ENCODE measurements around the gene IFT80.

DNA sequence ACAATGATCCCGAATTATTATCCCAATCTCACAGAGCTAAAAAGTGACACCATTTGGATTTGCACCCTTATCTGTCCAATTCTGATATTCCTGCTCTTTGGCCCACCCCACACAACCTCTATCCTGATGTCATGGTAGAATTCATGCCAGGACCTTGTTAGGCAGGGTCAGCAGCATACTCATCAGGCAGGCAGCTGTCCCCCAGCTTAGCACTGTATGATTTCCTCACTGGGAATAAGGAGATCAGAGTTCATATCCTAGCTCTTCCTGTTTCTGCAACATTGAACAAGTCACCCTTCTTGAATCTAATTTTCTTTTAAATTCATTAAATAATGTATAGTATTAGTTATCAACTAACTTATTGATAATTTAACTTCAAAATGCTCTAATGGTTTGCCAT is 185.8 kb downstream of the IFT80 start:
- TF ChIP-seq, protein P1, sequence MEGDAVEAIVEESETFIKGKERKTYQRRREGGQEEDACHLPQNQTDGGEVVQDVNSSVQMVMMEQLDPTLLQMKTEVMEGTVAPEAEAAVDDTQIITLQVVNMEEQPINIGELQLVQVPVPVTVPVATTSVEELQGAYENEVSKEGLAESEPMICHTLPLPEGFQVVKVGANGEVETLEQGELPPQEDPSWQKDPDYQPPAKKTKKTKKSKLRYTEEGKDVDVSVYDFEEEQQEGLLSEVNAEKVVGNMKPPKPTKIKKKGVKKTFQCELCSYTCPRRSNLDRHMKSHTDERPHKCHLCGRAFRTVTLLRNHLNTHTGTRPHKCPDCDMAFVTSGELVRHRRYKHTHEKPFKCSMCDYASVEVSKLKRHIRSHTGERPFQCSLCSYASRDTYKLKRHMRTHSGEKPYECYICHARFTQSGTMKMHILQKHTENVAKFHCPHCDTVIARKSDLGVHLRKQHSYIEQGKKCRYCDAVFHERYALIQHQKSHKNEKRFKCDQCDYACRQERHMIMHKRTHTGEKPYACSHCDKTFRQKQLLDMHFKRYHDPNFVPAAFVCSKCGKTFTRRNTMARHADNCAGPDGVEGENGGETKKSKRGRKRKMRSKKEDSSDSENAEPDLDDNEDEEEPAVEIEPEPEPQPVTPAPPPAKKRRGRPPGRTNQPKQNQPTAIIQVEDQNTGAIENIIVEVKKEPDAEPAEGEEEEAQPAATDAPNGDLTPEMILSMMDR (conservative IDR thresholded peaks at IDR 0.05; ENCODE audit: low read depth, low read length): no peak
- TF ChIP-seq EZH2 (IDR thresholded peaks at IDR 0.05; ENCODE audit: borderline replicate concordance, low read depth, low read length, poor library complexity, severe bottlenecking): no peak

All from A673 (cell line).